ENCODE measurements around the gene KCNK13. TPM values are rescaled to one million over a fixed set of nuclear protein-coding genes. Genes with fewer than 3 reads are reported as not detected.
"Not testable (repeated sequence)": the region's sequence is repeated elsewhere in the genome, so short reads cannot be mapped to it uniquely, and the experiment has no call there.

The KCNK13 gene
- total and polyA plus RNA-seq, 8 donors: 0.08 to 0.97 (median 0.13) TPM; not detected in 2

DNA sequence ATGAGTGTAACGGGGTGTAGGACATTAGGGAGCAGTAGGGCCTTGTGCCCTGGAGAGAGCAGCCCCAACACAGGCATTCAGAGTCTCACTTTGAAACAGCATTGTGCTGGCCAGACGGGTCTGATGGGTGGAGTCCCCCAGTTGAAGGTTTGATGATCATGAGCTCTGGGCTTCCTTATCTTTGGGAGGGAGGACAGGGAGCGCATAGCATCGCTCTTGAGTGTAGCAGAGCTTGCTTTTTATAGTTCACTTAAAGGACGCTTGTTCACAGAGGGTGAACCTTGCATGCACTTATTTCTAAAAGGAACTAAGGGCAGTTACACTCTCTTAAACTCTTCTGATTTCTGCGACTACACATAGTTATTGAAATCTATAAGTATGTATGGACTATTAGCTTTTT lies 10.6 kb downstream of the KCNK13 start:
- ATAC-seq (no peak), FAIRE-seq (no peak), DNase-seq (no peak)
- H3K4me3 ChIP-seq: no peak overlapping the region
- intact Hi-C loops (cut with DNase I): no loop called here
- H3K27me3 ChIP-seq: no peaks in the 10 kb centered on the region
- no peaks in the 10 kb centered on the region for H3K36me3 ChIP-seq
- no peak for TF ChIP-seq CTCF (IDR thresholded peaks at IDR 0.05)
- H3K9me3 ChIP-seq: no peaks in the 10 kb centered on the region
- H3K4me1 ChIP-seq: no peaks in the 10 kb centered on the region
- WGBS, 2 donors: 69 to 73% methylated on average over 6 of the region's 6 CpGs
- no peak overlapping the region for H3K27ac ChIP-seq

DNA sequence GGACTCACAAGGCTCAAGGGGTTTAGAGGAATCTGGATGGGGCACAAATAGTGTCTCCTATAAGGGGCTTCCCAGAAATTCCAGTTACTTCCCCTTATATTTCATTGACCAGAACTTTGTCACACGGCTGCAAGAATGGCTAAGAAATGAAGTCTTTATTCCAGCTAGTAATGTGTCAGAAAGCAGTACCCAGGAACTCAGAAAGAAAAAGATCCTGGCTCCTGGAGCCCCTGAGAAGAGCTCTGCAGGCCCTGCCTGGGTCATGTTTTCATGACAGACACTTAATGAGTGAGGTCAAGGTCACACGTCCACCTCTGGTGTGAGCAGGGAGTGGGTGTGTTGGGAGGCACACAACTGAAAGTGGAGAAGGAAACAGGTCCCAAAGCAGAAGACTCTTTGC lies 17.8 kb downstream of the KCNK13 start:
- H3K36me3 ChIP-seq: no peaks in the 10 kb centered on the region
- no peak overlapping the region for H3K27ac ChIP-seq
- FAIRE-seq (no peak), DNase-seq (no peak), ATAC-seq (no peak)
- H3K9me3 ChIP-seq: no peaks in the 10 kb centered on the region
- WGBS, 2 donors: 67 to 70% methylated on average over 2 of the region's 2 CpGs
- no peak for TF ChIP-seq CTCF (IDR thresholded peaks at IDR 0.05)
- intact Hi-C loops (cut with DNase I): no loop called here
- no peaks in the 10 kb centered on the region for H3K27me3 ChIP-seq
- no peak overlapping the region for H3K4me3 ChIP-seq
- H3K4me1 ChIP-seq: no peaks in the 10 kb centered on the region

DNA sequence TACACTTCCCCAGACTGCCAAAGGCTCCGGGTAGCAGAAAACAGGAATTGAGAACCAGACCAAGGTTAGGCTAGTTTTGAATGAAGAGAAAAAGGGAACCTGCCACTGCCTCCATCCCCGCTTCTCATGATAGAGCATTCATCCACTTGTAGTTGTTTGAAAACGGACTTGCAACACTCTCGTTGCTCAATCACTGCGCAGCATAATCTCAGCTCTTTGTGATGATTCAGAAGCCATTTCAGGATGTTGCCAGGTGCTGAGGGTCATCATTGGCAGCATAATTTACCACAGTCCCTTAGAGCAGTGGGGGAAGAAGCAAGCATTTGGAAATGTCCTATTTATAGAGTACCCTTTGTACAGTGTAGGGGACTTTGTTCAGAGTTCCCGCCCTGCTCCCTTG lies 25.6 kb downstream of the KCNK13 start:
- H3K27ac ChIP-seq: no peak overlapping the region
- H3K9me3 ChIP-seq: no peaks in the 10 kb centered on the region
- WGBS, 2 donors: 64 to 77% methylated on average over 6 of the region's 6 CpGs
- H3K27me3 ChIP-seq: no peaks in the 10 kb centered on the region
- intact Hi-C loops (cut with DNase I): no loop called here
- no peak for TF ChIP-seq CTCF (IDR thresholded peaks at IDR 0.05)
- H3K36me3 ChIP-seq: no peaks in the 10 kb centered on the region
- H3K4me1 ChIP-seq: no peaks in the 10 kb centered on the region
- FAIRE-seq (no peak), ATAC-seq (peak in 2 of 4 donors; percentile 75 to 80), DNase-seq (peak in 1 of 6 donors; percentile 24)
- H3K4me3 ChIP-seq: no peak overlapping the region

- Histone ChIP-seq H3K36me3 (no peaks in the 10 kb centered on the region), H3K9me3 (no peaks in the 10 kb centered on the region), H3K27ac (no peak overlapping the region), H3K27me3 (no peaks in the 10 kb centered on the region), H3K4me1 (no peaks in the 10 kb centered on the region), H3K4me3 (no peak overlapping the region)
- WGBS, 2 donors: 77 to 83% methylated on average over 2 of the region's 2 CpGs
- FAIRE-seq: no peak
- TF ChIP-seq CTCF (IDR thresholded peaks at IDR 0.05): no peak
- intact Hi-C loops (cut with DNase I): no loop called here
- ATAC-seq: no peak
- no peak for DNase-seq
Observed at GRCh38 chr14:90088176-90088575, 26.4 kb downstream of the KCNK13 start.

DNA sequence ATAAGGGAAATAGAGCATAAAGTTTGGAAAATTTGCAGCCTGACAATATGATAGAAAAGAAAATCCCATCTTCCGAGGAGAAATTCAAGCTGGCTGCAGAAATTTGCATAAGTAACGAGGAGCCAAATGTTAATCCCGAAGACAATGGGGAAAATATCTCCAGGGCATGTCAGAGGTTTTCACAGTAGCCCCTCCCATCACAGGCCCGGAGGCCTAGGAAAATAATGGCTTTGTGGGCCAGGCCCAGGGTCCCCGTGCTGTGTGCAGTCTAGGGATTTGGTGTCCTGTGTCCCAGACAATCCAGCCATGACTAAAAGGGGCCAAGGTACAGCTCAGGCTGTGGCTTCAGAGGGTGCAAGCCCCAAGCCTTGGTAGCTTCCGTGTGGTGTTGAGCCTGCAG lies 27.7 kb downstream of the KCNK13 start:
- ATAC-seq; DNase-seq; intact Hi-C loops (cut with DNase I); H3K27ac ChIP-seq; H3K9me3 ChIP-seq; H3K4me3 ChIP-seq; H3K27me3 ChIP-seq; H3K4me1 ChIP-seq; FAIRE-seq; H3K36me3 ChIP-seq: not testable (repeated sequence)
- WGBS, 2 donors: 40 to 43% methylated on average over 6 of the region's 6 CpGs

DNA sequence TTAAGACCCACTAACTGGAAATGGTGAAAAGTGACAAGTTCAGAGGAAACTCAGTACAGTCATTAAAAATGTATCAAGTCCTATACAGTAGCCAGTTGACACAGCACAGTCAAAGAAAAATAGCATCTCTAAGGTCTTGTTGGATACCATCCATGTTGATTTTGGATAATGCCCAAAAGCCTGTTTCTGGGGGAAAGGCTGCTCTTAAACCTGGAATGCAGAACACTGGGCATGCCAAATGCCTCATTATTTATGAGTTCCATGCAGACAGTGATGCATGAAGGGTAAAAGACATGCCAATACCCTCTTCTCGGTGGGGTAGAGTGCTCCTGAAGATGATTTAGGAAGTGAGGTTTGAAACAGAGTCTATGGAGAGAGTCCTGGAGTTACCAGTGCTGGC lies 29.6 kb downstream of the KCNK13 start:
- H3K4me3 ChIP-seq: no peak overlapping the region
- H3K27me3 ChIP-seq: no peaks in the 10 kb centered on the region
- no peaks in the 10 kb centered on the region for H3K36me3 ChIP-seq
- no peak for FAIRE-seq
- WGBS, 2 donors: 28 to 43% methylated on average over 1 of the region's 1 CpG
- no peaks in the 10 kb centered on the region for H3K9me3 ChIP-seq
- no peak for TF ChIP-seq CTCF (IDR thresholded peaks at IDR 0.05)
- no peaks in the 10 kb centered on the region for H3K4me1 ChIP-seq
- intact Hi-C loops (cut with DNase I): no loop called here
- H3K27ac ChIP-seq: no peak overlapping the region
- DNase-seq: no peak
- ATAC-seq: no peak

Data from pancreas (tissue), 10 donors.